A549 (cell line): ENCODE data around the gene ACSBG1. TPM values are rescaled to one million over a fixed set of nuclear protein-coding genes. Genes with fewer than 3 reads are reported as not detected.

ENCODE experiments used
- ATAC-seq, 2 experiments: fragments of 200-7000 bp in 1 of 2; fragments of >200 bp in 1 of 2; cut with Nextera tagmentation in 1 of 2; cut with Tn5 transposase in 1 of 2; 3 replicates each; pipeline versions ENCODE4 v1.8.0 to v1.9.1; 2018 to 2020; ENCODE audit warnings: mild to moderate bottlenecking in 1 of 2, moderate library complexity in 1 of 2
- CTCF ChIA-PET: fragments of 300-600 bp; sonication (Branson Sonifier 250); formaldehyde crosslinking; extraction: SDS; loops from one replicate; lab custom pipeline; 2021; ENCODE audit warnings: antibody characterized with exemption, inconsistent platforms; lab: Yijun Ruan, JAX
- POLR2A ChIA-PET: fragments of 350-600 bp; formaldehyde crosslinking; extraction: SDS; loops from one replicate; lab custom pipeline; 2021; ENCODE audit warnings: antibody characterized with exemption, inconsistent platforms; lab: Yijun Ruan, JAX
- DNase-seq, 2 experiments: peaks; one replicate each; pipeline versions ENCODE4 v3.0.0 to v3.0.0-alpha.2; 2011 to 2016; ENCODE audit warnings: low read depth in 1 of 2, low spot score in 1 of 2
- FAIRE-seq: peaks from 2 replicates; lab custom pipeline; 2011; peaks lifted over from hg19 to GRCh38; lab: Jason Lieb, UNC
- H3K27ac ChIP-seq, 2 experiments: fragments of >200 bp; sonication (Bioruptor Twin); formaldehyde crosslinking; 3 replicates each; pipeline ENCODE4 v1.5.1; 2016 to 2017
- H3K4me1 ChIP-seq: fragments of >200 bp; sonication (Bioruptor Twin); formaldehyde crosslinking; 3 replicates; pipeline ENCODE4 v1.6.1; 2016
- H3K4me2 ChIP-seq: fragments of >200 bp; sonication (Bioruptor Twin); formaldehyde crosslinking; 3 replicates; pipeline ENCODE4 v1.6.1; 2016
- H3K4me3 ChIP-seq: fragments of >200 bp; sonication (Bioruptor Twin); formaldehyde crosslinking; 3 replicates; pipeline ENCODE4 v1.5.1; 2016
- H3K9me3 ChIP-seq: fragments of >200 bp; sonication (Bioruptor Twin); formaldehyde crosslinking; 3 replicates; pipeline ENCODE4 v1.6.1; 2016
- CHD2 ChIP-seq: fragments of 150-350 bp; IDR thresholded peaks from 2 replicates; pipeline ENCODE4 v1.6.1; 2014; ENCODE audit warnings: low read length; ENCODE audit not compliant: partially characterized antibody
- GATA3 ChIP-seq: IDR thresholded peaks from 2 replicates; pipeline ENCODE4 v1.6.1; 2012; ENCODE audit warnings: borderline replicate concordance
- HEYL ChIP-seq: fragments of 250-450 bp; sonication (Bioruptor Pico); IDR thresholded peaks from 2 replicates; pipeline ENCODE4 v1.8.0; 2021; ENCODE audit warnings: mild to moderate bottlenecking, moderate library complexity
- JUNB ChIP-seq: fragments of >200 bp; sonication (Bioruptor Twin); formaldehyde crosslinking; IDR thresholded peaks from 2 replicates; pipeline ENCODE4 v1.6.1; 2016
- MAFK ChIP-seq: fragments of 450-650 bp; IDR thresholded peaks from 2 replicates; pipeline ENCODE4 v1.6.1; 2014; ENCODE audit not compliant: partially characterized antibody
- MYC ChIP-seq: IDR thresholded peaks from 2 replicates; pipeline ENCODE4 v1.6.1; 2012; ENCODE audit warnings: mild to moderate bottlenecking, inconsistent platforms, low read length, improper control_type of control experiment, borderline replicate concordance
- NR3C1 ChIP-seq: fragments of >200 bp; sonication (Bioruptor Twin); formaldehyde crosslinking; IDR thresholded peaks from 3 replicates; pipeline ENCODE4 v1.6.1; 2017
- USF2 ChIP-seq: fragments of 450-650 bp; IDR thresholded peaks from 2 replicates; pipeline ENCODE4 v1.6.1; 2014; ENCODE audit warnings: antibody characterized with exemption
- WGBS: methylation state at CpG from one replicate; pipeline ENCODE4 v1.1.6; 2017; ENCODE audit errors: missing lambda C conversion rate; 5-methylcytosine and 5-hydroxymethylcytosine counted together
- polyA plus RNA-seq, 4 experiments: library from polyadenylated mRNA; depleted of rRNA in 3 of 4; stranded (reverse); fragments of >200 nt; fragmentation: RNase III in 1 of 4; extraction: RNeasy Plus Mini Kit Qiagen cat#74134 plus additional on column Dnase treatment in 1 of 4; gene quantifications; 2 replicates in 3 of 4; 3 replicates in 1 of 4; pipeline ENCODE4 v1.2.3, GENCODE V29; 2011 to 2017
- TF ChIP-seq, protein P1 (sequence below): fragments of 200-600 bp; sonication (generic); IDR thresholded peaks from 2 replicates; pipeline ENCODE4 v1.6.1; 2016; ENCODE audit warnings: antibody characterized with exemption, mild to moderate bottlenecking, moderate library complexity

The ACSBG1 gene
- polyA plus RNA-seq, 2 of the 4 experiments (the other 2 are of a cell fraction), result 0.15 to 0.21 TPM

DNA sequence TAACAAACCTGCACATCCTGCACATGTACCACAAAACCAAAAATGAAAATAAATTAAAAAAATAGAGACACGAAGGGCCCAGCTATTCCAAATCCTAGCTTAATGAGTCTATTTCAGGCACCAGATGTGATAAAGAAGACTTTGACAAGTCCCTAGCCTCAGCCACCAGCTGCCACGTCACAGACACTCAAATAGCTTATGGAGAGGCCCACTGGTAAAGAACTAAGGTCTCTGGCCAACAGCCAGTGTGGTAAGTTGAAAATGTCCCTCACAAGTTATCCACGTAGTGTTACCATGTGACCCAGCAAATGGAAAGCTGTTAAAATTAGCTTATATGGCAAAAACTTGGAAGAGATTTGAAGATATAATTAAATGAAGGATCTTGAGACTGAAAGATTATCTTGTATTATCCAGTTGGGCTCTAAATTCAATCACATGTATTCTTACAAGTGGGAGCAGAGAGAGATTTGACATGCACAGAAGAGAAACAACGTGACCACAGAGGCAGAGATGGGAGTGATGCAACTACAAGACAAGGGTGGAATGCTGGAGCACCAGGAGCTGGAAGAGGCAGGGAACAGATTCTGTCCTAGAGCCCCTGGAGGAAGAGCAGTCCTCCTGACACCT lies 10.9 kb downstream of the ACSBG1 start:
- H3K4me3 ChIP-seq, result no peak overlapping the region
- H3K4me1 ChIP-seq, result 0 out of 3 replicates have a peak, but pooled peaks cover 3% of the 10 kb centered on the region
- ATAC-seq, result no peak
- no peak overlapping the region for H3K27ac ChIP-seq
- TF ChIP-seq MAFK, result peak; percentile 77
- no peak for TF ChIP-seq CHD2
- TF ChIP-seq, all 56 proteins: peak for 1
- H3K9me3 ChIP-seq, result peaks cover 4% of the 10 kb centered on the region; the same call in 1 of the 3 replicates
- DNase-seq (no peak), FAIRE-seq (no peak)
- POLR2A ChIA-PET, result interaction anchor here (0.6 kb wide), 1 partner anchor 74 kb away, joined by 3 read pairs; the partner anchor contains the start of gene IDH3A
- no peak overlapping the region for H3K4me2 ChIP-seq
- CTCF ChIA-PET, result interaction anchor here (0.8 to 9.7 kb wide), 6 partner anchors 17 to 115 kb away, joined by 3 to 93 read pairs (median 4); no protein-coding TSS in a partner anchor
- 35% methylated on average over 4 of the region's 4 CpGs for WGBS

GRCh38 chr15:78222745-78223395 lies 11.5 kb downstream of the ACSBG1 start:
- 87% methylated on average over 5 of the region's 5 CpGs for WGBS
- no peak overlapping the region for H3K4me2 ChIP-seq
- H3K4me3 ChIP-seq, result no peak overlapping the region
- 0 out of 3 replicates have a peak, but pooled peaks cover 3% of the 10 kb centered on the region for H3K4me1 ChIP-seq
- no peak for FAIRE-seq
- no peak for ATAC-seq
- DNase-seq, result no peak
- no peak for TF ChIP-seq USF2
- TF ChIP-seq MAFK, result peak; percentile 68
- no peak overlapping the region for H3K27ac ChIP-seq
- ChIA-PET POLR2A (interaction anchor here (0.6 kb wide), 1 partner anchor 74 kb away, joined by 3 read pairs; the partner anchor contains the start of gene IDH3A), CTCF (interaction anchor here (1.0 to 9.7 kb wide), 4 partner anchors 17 to 110 kb away, joined by 3 to 93 read pairs (median 6); no protein-coding TSS in a partner anchor)
- H3K9me3 ChIP-seq, result peaks cover 4% of the 10 kb centered on the region; the same call in 1 of the 3 replicates

- POLR2A ChIA-PET, result no interaction called here
These were observed 13.7 kb downstream of the ACSBG1 start for GRCh38 chr15:78220713-78221112.

DNA sequence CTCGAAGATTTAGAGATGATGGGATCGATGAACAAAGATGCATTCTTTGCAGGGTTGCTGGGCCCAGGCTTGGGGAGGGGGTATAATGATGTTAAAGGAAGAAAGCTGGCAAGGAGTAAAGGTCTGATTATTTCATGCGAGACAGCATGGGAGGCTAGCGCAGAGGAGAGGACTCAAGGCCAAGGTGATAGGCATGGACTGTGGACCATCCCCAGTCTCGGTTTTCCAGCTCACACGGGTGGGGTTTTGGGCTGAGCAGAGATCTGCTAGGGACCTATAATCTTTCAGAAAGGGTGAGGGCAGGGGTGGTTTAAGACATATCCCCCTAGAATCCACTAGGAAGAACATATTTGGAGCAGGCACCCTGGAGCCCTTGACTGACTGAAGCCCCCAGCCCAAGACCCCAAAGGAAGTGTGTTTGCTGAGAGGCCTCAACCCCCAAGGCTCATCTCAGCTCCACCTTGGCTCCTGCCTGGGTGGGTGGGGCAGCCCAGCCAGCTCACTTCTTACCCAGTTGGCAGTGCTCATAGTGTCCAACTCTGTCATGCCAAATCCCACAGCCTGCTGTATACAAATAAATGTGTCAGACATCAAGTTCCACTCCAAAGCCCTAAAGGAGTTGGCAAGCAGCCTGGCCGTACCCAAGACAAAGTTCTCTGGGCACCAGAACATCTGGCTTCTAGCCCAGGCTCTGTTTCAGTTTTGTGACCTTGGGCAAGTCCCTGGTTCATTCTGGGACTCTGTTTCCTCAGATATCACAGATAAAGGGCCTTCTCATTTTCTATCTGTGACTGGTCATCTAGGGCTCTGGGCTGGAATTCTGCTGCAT lies 17.9 kb downstream of the ACSBG1 start:
- Histone ChIP-seq H3K4me1 (peaks cover 54% of the 10 kb centered on the region), H3K27ac (peak overlapping the region; percentile 40 to 65; a peak in 4 of 6 replicates)
- TF ChIP-seq JUNB (0 out of 2 replicates have a peak, but pooled peaks have one; percentile 33), NR3C1 (no peak), GATA3 (peak; percentile 19; the same call in 1 of the 2 replicates)
- TF ChIP-seq, protein P1, sequence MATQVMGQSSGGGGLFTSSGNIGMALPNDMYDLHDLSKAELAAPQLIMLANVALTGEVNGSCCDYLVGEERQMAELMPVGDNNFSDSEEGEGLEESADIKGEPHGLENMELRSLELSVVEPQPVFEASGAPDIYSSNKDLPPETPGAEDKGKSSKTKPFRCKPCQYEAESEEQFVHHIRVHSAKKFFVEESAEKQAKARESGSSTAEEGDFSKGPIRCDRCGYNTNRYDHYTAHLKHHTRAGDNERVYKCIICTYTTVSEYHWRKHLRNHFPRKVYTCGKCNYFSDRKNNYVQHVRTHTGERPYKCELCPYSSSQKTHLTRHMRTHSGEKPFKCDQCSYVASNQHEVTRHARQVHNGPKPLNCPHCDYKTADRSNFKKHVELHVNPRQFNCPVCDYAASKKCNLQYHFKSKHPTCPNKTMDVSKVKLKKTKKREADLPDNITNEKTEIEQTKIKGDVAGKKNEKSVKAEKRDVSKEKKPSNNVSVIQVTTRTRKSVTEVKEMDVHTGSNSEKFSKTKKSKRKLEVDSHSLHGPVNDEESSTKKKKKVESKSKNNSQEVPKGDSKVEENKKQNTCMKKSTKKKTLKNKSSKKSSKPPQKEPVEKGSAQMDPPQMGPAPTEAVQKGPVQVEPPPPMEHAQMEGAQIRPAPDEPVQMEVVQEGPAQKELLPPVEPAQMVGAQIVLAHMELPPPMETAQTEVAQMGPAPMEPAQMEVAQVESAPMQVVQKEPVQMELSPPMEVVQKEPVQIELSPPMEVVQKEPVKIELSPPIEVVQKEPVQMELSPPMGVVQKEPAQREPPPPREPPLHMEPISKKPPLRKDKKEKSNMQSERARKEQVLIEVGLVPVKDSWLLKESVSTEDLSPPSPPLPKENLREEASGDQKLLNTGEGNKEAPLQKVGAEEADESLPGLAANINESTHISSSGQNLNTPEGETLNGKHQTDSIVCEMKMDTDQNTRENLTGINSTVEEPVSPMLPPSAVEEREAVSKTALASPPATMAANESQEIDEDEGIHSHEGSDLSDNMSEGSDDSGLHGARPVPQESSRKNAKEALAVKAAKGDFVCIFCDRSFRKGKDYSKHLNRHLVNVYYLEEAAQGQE, result peak; percentile 51; the same call in 1 of the 2 replicates
- TF ChIP-seq, all 56 proteins: peak for 3
- ChIA-PET CTCF (interaction anchor here (1.0 to 10.1 kb wide), 9 partner anchors 9 to 217 kb away, joined by 3 to 75 read pairs (median 6); partner anchors contain the start of gene CIB2), POLR2A (no interaction called here)
- peak overlapping the region; percentile 53 for H3K4me2 ChIP-seq
- H3K9me3 ChIP-seq, result no peaks in the 10 kb centered on the region
- WGBS, result 45% methylated on average over 7 of the region's 7 CpGs
- FAIRE-seq (peak; percentile 77), DNase-seq (peak; percentile 53 to 75), ATAC-seq (peak; percentile 28 to 57; a peak in 3 of 6 replicates)
- no peak overlapping the region for H3K4me3 ChIP-seq

More at GRCh38 chr15:78220713-78221112, 13.7 kb downstream of the ACSBG1 start:
- H3K4me3 ChIP-seq, result no peak overlapping the region
- peaks cover 19% of the 10 kb centered on the region for H3K4me1 ChIP-seq
- no peak overlapping the region for H3K4me2 ChIP-seq
- WGBS, result 59% methylated on average over 1 of the region's 1 CpG
- no peak for TF ChIP-seq MYC
- TF ChIP-seq HEYL, result no peak
- CTCF ChIA-PET, result no interaction called here
- H3K9me3 ChIP-seq, result peaks cover 4% of the 10 kb centered on the region; the same call in 1 of the 3 replicates
- ATAC-seq, result no peak
- FAIRE-seq, result peak; percentile 13
- DNase-seq, result no peak
- H3K27ac ChIP-seq, result no peak overlapping the region
